ENCODE results near the gene MAP3K9. TPM values are rescaled to one million over a fixed set of nuclear protein-coding genes. Genes with fewer than 3 reads are reported as not detected.

The MAP3K9 gene
- total RNA-seq, 2 donors from 2014 or later = 1.6 to 3.2 TPM

DNA sequence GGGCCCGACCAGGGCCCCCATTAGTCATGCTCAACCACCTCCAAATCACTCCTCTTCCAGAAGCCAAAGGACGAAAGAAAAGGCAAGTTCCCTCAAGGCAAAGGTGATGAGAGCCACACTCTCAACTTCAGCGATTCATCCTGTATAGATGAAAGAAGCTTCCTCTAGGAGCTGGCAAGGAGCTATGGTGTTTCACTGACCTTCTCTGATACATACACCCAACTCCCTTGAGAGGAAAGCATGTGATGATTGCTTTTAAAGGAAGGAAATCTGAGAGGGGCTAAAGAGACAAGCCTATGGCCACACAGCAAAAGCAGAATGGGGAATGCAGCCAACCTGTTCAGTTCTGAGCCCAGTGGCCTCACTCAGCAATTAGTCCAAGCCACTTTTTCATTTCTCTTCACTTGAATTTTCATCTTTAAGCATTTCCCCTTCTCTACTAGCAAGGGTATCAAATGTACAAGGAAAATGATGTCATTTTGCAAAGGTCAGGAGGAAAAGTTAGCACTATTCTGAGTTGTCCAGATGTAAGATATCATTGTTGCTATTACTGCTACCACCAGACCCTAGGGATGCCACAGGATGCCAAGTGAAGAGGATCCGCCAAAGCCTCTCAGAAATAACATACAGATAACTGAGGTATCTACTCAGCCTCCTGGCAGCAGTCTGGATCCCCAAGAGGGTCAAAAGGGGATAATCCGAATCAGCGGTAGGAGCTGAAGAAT lies 82.5 kb downstream of the MAP3K9 start:
- no peaks in the 10 kb centered on the region for H3K36me3 ChIP-seq
- no peak overlapping the region for H3K27ac ChIP-seq
- no peaks in the 10 kb centered on the region for H3K27me3 ChIP-seq
- no peak for DNase-seq (ENCODE audit: low spot score)
- TF ChIP-seq, protein P1, sequence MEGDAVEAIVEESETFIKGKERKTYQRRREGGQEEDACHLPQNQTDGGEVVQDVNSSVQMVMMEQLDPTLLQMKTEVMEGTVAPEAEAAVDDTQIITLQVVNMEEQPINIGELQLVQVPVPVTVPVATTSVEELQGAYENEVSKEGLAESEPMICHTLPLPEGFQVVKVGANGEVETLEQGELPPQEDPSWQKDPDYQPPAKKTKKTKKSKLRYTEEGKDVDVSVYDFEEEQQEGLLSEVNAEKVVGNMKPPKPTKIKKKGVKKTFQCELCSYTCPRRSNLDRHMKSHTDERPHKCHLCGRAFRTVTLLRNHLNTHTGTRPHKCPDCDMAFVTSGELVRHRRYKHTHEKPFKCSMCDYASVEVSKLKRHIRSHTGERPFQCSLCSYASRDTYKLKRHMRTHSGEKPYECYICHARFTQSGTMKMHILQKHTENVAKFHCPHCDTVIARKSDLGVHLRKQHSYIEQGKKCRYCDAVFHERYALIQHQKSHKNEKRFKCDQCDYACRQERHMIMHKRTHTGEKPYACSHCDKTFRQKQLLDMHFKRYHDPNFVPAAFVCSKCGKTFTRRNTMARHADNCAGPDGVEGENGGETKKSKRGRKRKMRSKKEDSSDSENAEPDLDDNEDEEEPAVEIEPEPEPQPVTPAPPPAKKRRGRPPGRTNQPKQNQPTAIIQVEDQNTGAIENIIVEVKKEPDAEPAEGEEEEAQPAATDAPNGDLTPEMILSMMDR (IDR thresholded peaks at IDR 0.05) = no peak
- no peaks in the 10 kb centered on the region for H3K9me3 ChIP-seq
- H3K4me3 ChIP-seq = no peak overlapping the region
- peaks cover 0 to 16% of the 10 kb centered on the region in 2 donors for H3K4me1 ChIP-seq

DNA sequence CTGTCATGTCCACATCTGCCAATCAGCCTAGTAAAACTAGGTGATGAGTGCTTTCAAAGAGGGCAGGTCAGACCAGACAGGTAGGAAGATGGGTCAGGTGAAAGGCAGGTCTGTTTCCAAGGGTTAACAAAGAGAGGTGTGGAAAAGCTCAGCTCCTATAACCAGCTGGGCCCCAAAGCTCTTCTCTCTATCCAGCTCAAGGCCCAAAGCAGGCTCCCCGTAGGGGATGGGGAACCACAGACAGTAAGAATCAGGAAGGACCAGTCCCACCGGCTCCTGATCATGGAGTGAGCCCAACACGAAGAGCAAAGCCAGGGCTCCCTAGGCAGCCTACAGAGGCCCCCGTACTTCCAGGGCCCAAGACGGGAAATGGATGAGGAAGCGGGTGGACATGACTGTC lies 84.4 kb downstream of the MAP3K9 start:
- no peak for DNase-seq (ENCODE audit: low spot score)
- Histone ChIP-seq H3K36me3 (no peaks in the 10 kb centered on the region), H3K9me3 (no peaks in the 10 kb centered on the region), H3K4me1 (peaks cover 0 to 16% of the 10 kb centered on the region in 2 donors), H3K27me3 (no peaks in the 10 kb centered on the region), H3K27ac (no peak overlapping the region), H3K4me3 (no peak overlapping the region)
- TF ChIP-seq, protein P1 (IDR thresholded peaks at IDR 0.05) = no peak

DNA sequence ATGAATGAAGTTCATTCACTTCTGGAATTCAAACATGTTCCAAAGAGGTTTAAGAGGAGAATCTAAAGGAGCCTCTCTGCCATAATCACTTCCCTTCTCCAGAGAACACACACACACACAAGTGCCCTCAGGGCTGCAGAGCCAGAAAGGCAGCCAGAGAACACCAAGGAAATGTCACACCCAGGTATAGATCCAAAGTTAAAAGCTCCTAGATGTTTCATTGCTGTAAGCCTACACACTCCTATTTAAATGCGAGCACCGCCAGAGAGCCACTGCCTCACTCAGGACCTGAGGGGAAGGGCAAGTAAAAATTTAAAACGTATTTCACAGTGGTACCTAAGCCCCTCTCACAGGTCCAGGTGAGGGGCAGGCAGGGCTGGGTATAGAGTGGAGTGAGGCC lies 85.2 kb downstream of the MAP3K9 start:
- TF ChIP-seq, protein P1 (IDR thresholded peaks at IDR 0.05) = no peak
- Histone ChIP-seq H3K4me1 (peaks cover 0 to 16% of the 10 kb centered on the region in 2 donors), H3K4me3 (no peak overlapping the region), H3K27me3 (no peaks in the 10 kb centered on the region), H3K27ac (no peak overlapping the region), H3K36me3 (no peaks in the 10 kb centered on the region), H3K9me3 (no peaks in the 10 kb centered on the region)
- DNase-seq (ENCODE audit: low spot score) = no peak

DNA sequence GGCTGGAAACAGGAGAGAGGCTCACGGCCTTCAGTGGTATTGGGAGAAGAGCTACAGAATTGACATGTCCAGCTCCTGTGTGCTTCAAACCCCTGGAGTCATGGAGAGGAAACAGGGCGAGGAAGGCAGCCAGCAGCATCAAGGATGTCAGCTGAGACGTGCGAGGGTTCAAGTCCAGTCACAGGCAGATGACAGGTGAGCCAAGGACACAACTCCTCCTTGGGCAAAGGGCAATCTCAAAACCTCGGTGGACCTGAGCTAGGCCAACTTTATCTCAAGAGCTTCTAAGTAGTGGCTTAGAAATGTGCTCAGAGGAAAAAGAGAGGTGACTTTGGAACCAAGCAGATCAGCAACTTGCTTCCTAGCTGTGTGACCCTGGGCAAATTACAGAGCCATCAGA lies 86.0 kb downstream of the MAP3K9 start:
- Histone ChIP-seq H3K4me1 (peaks cover 0 to 16% of the 10 kb centered on the region in 2 donors), H3K36me3 (no peaks in the 10 kb centered on the region), H3K9me3 (no peaks in the 10 kb centered on the region), H3K27ac (no peak overlapping the region), H3K27me3 (no peaks in the 10 kb centered on the region), H3K4me3 (no peak overlapping the region)
- no peak for DNase-seq (ENCODE audit: low spot score)
- TF ChIP-seq, protein P1 (IDR thresholded peaks at IDR 0.05) = no peak

DNA sequence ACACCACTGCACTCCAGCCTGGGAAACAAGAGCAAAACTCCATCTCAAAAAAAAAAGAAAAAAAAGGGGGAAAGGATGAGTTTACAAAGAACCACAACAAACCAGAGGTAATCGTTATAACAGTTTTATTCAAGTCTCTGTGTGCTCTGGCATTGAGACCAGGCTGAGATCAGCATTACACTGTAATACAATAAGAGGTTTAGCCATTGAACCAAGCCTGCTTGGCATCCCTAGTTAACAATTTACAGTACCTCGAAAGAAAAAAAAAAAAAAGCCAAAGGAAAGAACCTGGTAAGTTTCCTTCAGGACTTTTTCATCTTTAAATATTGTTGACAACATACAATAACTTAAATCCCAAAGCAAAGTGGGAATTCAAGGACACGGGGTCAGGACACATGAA lies 86.9 kb downstream of the MAP3K9 start:
- H3K27ac ChIP-seq = no peak overlapping the region
- H3K4me1 ChIP-seq = peaks cover 0 to 14% of the 10 kb centered on the region in 2 donors
- DNase-seq (ENCODE audit: low spot score) = no peak
- no peak overlapping the region for H3K4me3 ChIP-seq
- no peaks in the 10 kb centered on the region for H3K9me3 ChIP-seq
- no peaks in the 10 kb centered on the region for H3K27me3 ChIP-seq
- TF ChIP-seq, protein P1 (IDR thresholded peaks at IDR 0.05) = no peak
- no peaks in the 10 kb centered on the region for H3K36me3 ChIP-seq

DNA sequence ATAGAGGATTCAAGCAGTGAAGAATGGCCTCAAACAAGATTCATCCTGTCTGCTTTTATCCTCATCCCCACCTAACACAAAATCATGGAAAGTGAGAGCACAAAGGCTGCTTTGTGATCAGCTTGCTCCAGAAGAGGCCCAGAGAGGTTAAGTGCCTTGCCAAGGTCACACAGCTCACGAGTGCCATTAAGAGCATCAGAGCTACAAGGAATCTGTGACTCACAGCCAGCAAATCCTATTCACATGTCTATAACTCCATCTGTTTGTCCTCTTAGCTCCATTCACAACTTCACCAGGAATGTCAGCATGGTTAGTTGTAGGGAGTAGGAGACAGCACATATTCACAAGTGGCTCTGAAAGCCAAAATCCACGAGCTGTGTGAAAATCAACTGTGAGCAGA lies 87.8 kb downstream of the MAP3K9 start:
- TF ChIP-seq, protein P1 (IDR thresholded peaks at IDR 0.05) = no peak
- Histone ChIP-seq H3K4me3 (no peak overlapping the region), H3K36me3 (no peaks in the 10 kb centered on the region), H3K4me1 (peaks cover 0 to 7% of the 10 kb centered on the region in 2 donors), H3K9me3 (no peaks in the 10 kb centered on the region), H3K27me3 (no peaks in the 10 kb centered on the region), H3K27ac (no peak overlapping the region)
- DNase-seq (ENCODE audit: low spot score) = no peak
